Astrocyte (in vitro differentiated cells and primary cell): ENCODE data around the gene MOB3A.

ENCODE experiments used
- EZH2 ChIP-seq: IDR thresholded peaks from 2 replicates; pipeline ENCODE4 v1.6.1; 2012; ENCODE audit warnings: mild to moderate bottlenecking, low read length, inconsistent platforms; ENCODE audit not compliant: insufficient read depth
- TF ChIP-seq, protein P1 (sequence below): IDR thresholded peaks from 2 replicates; pipeline ENCODE4 v1.5.1; 2011; ENCODE audit warnings: low read depth, mild to moderate bottlenecking, inconsistent platforms, low read length, moderate library complexity; ENCODE audit not compliant: insufficient read depth

DNA sequence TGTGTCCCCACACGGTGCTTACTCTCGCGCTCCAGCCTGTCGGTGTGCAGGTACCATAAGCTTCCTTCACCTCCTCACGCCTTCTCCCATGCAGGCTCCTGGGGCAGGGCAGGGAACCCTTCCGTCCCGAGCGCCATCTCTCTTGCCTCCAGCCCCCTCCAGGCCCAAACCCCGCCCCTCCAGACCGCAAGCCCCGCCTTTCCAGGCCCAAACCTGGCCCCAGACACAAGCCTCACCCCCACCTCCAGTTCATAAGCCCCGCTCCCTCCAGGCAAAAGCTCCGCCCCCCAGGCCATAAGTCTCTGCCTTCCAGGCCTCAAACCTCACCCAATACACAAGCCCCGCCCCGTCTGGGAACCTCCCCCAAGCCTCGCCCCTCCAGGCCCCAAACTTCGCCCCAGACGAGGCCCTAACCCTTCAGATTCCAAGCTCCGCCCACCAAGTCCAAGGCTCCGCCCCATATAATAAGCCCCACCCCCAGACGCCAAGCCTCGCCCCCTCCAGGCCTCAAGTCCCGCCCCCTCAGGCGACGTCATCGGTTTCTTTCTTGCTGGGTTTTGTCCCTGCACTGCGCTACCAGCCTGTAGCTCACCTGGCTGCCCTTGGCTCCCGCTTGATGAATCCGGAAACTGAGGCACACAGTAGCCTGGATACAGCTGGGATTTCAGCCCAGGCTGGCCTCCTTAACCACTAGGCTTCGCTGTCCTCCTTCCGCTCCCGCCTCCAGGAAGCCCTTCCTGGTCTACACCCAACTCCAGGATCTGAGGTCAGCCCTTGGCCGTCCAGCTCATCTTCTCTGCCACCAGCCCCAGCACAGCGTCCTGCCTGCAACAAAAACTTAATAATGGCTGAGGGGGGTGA, 61.2 kb downstream of the MOB3A start:
- TF ChIP-seq EZH2, result no peak
- TF ChIP-seq, protein P1, sequence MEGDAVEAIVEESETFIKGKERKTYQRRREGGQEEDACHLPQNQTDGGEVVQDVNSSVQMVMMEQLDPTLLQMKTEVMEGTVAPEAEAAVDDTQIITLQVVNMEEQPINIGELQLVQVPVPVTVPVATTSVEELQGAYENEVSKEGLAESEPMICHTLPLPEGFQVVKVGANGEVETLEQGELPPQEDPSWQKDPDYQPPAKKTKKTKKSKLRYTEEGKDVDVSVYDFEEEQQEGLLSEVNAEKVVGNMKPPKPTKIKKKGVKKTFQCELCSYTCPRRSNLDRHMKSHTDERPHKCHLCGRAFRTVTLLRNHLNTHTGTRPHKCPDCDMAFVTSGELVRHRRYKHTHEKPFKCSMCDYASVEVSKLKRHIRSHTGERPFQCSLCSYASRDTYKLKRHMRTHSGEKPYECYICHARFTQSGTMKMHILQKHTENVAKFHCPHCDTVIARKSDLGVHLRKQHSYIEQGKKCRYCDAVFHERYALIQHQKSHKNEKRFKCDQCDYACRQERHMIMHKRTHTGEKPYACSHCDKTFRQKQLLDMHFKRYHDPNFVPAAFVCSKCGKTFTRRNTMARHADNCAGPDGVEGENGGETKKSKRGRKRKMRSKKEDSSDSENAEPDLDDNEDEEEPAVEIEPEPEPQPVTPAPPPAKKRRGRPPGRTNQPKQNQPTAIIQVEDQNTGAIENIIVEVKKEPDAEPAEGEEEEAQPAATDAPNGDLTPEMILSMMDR, result no peak
